ENCODE results near the gene TMEM171.

- TF ChIP-seq, protein P1, sequence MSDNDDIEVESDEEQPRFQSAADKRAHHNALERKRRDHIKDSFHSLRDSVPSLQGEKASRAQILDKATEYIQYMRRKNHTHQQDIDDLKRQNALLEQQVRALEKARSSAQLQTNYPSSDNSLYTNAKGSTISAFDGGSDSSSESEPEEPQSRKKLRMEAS (IDR thresholded peaks at IDR 0.05), result no peak
- TF ChIP-seq RXRA (IDR thresholded peaks at IDR 0.05) (no peak), RAD21 (IDR thresholded peaks at IDR 0.05) (no peak), TAF1 (conservative IDR thresholded peaks at IDR 0.05) (no peak)
- TF ChIP-seq, protein P2, sequence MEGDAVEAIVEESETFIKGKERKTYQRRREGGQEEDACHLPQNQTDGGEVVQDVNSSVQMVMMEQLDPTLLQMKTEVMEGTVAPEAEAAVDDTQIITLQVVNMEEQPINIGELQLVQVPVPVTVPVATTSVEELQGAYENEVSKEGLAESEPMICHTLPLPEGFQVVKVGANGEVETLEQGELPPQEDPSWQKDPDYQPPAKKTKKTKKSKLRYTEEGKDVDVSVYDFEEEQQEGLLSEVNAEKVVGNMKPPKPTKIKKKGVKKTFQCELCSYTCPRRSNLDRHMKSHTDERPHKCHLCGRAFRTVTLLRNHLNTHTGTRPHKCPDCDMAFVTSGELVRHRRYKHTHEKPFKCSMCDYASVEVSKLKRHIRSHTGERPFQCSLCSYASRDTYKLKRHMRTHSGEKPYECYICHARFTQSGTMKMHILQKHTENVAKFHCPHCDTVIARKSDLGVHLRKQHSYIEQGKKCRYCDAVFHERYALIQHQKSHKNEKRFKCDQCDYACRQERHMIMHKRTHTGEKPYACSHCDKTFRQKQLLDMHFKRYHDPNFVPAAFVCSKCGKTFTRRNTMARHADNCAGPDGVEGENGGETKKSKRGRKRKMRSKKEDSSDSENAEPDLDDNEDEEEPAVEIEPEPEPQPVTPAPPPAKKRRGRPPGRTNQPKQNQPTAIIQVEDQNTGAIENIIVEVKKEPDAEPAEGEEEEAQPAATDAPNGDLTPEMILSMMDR (IDR thresholded peaks at IDR 0.05; ENCODE audit: low read depth, low read length, missing input control), result no peak
Measured at GRCh38 chr5:73130811-73131210, 10.4 kb downstream of the TMEM171 start.

Data from liver (tissue), 3 donors.